SU-DHL-6 (cell line): ENCODE data around the gene VAV3.

Experiments
- H2AFZ ChIP-seq: fragments of 200-600 bp; sonication (generic); 2 replicates; pipeline ENCODE4 v1.6.1; 2014; ENCODE audit warnings: low read depth, mild to moderate bottlenecking, moderate library complexity, mixed read lengths, antibody characterized with exemption, low read length; ENCODE audit not compliant: severe bottlenecking
- H3F3A ChIP-seq: fragments of 200-600 bp; shearing (Covaris generic); 2 replicates; pipeline ENCODE4 v1.6.0; 2016; ENCODE audit warnings: antibody characterized with exemption, mild to moderate bottlenecking; ENCODE audit not compliant: insufficient read depth
- H3K27ac ChIP-seq: fragments of 200-600 bp; sonication (generic); 2 replicates; pipeline ENCODE4 v1.5.1; 2016; ENCODE audit warnings: low read depth, mild to moderate bottlenecking, low read length, moderate library complexity, mixed read lengths
- H3K27me3 ChIP-seq: fragments of 200-600 bp; sonication (generic), shearing (Covaris generic); 2 replicates; pipeline ENCODE4 v1.6.0; 2014; ENCODE audit warnings: mild to moderate bottlenecking, low read length
- H3K36me3 ChIP-seq: fragments of 200-600 bp; sonication (generic); 2 replicates; pipeline ENCODE4 v1.6.1; 2014; ENCODE audit warnings: mild to moderate bottlenecking, low read length, mixed read lengths
- H3K4me2 ChIP-seq: fragments of 300-600, 200-600 bp; shearing (Covaris generic), sonication (generic); 2 replicates; pipeline ENCODE4 v1.6.0; 2014; ENCODE audit warnings: low read length, low read depth, mild to moderate bottlenecking; ENCODE audit not compliant: poor library complexity, severe bottlenecking
- H3K4me3 ChIP-seq: fragments of 200-600 bp; sonication (generic); 2 replicates; pipeline ENCODE4 v1.5.1; 2014; ENCODE audit warnings: antibody characterized with exemption, low read length, mild to moderate bottlenecking, mixed read lengths; ENCODE audit not compliant: insufficient read depth, poor library complexity, severe bottlenecking
- H3K79me2 ChIP-seq: fragments of 200-600 bp; sonication (generic); 2 replicates; pipeline ENCODE4 v1.6.1; 2014; ENCODE audit warnings: mild to moderate bottlenecking, low read length, moderate library complexity; ENCODE audit not compliant: insufficient read depth
- H3K9ac ChIP-seq: fragments of 200-600 bp; sonication (generic); 2 replicates; pipeline ENCODE4 v1.7.0; 2014; ENCODE audit warnings: mild to moderate bottlenecking, low read length
- H3K9me2 ChIP-seq: fragments of 200-600 bp; sonication (generic); replicated peaks from 2 replicates; pipeline ENCODE4 v1.6.1; 2014; ENCODE audit warnings: low read length; ENCODE audit not compliant: insufficient read depth
- H3K9me3 ChIP-seq: fragments of 200-600 bp; sonication (generic); 2 replicates; pipeline ENCODE4 v1.6.1; 2014; ENCODE audit warnings: low read length, mixed read lengths; ENCODE audit not compliant: insufficient read depth
- H4K20me1 ChIP-seq: fragments of 200-600 bp; sonication (generic); 2 replicates; pipeline ENCODE4 v1.6.1; 2014; ENCODE audit warnings: low read depth, mild to moderate bottlenecking, antibody characterized with exemption, low read length, moderate library complexity, mixed read lengths
- EZH2phosphoT487 ChIP-seq: fragments of 200-600 bp; sonication (generic), shearing (Covaris generic); conservative IDR thresholded peaks from 2 replicates; pipeline ENCODE4 v1.6.1; 2018; ENCODE audit warnings: mild to moderate bottlenecking, antibody characterized with exemption, low read length, moderate library complexity, mixed read lengths
- TF ChIP-seq, protein P1 (sequence below): fragments of 200-600 bp; sonication (generic); IDR thresholded peaks from one replicate; pipeline ENCODE4 v1.5.1; 2017; ENCODE audit warnings: antibody characterized with exemption, mild to moderate bottlenecking, low read length, moderate library complexity; ENCODE audit not compliant: insufficient read depth, poor library complexity, severe bottlenecking

Gene VAV3

GRCh38 chr1:107544285-107544684 lies 420.7 kb downstream of the VAV3 start:
- no peaks in the 10 kb centered on the region for H3F3A ChIP-seq
- TF ChIP-seq, protein P1, sequence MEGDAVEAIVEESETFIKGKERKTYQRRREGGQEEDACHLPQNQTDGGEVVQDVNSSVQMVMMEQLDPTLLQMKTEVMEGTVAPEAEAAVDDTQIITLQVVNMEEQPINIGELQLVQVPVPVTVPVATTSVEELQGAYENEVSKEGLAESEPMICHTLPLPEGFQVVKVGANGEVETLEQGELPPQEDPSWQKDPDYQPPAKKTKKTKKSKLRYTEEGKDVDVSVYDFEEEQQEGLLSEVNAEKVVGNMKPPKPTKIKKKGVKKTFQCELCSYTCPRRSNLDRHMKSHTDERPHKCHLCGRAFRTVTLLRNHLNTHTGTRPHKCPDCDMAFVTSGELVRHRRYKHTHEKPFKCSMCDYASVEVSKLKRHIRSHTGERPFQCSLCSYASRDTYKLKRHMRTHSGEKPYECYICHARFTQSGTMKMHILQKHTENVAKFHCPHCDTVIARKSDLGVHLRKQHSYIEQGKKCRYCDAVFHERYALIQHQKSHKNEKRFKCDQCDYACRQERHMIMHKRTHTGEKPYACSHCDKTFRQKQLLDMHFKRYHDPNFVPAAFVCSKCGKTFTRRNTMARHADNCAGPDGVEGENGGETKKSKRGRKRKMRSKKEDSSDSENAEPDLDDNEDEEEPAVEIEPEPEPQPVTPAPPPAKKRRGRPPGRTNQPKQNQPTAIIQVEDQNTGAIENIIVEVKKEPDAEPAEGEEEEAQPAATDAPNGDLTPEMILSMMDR = no peak
- no peaks in the 10 kb centered on the region for H3K36me3 ChIP-seq
- H2AFZ ChIP-seq = no peak overlapping the region
- no peak overlapping the region for H3K4me2 ChIP-seq
- H3K27ac ChIP-seq = no peak overlapping the region
- H3K79me2 ChIP-seq = no peaks in the 10 kb centered on the region
- H3K4me3 ChIP-seq = no peak overlapping the region
- H3K27me3 ChIP-seq = no peaks in the 10 kb centered on the region
- no peaks in the 10 kb centered on the region for H3K9me3 ChIP-seq
- no peak overlapping the region for H3K9ac ChIP-seq
- no peaks in the 10 kb centered on the region for H3K9me2 ChIP-seq
- H4K20me1 ChIP-seq = no peaks in the 10 kb centered on the region

DNA sequence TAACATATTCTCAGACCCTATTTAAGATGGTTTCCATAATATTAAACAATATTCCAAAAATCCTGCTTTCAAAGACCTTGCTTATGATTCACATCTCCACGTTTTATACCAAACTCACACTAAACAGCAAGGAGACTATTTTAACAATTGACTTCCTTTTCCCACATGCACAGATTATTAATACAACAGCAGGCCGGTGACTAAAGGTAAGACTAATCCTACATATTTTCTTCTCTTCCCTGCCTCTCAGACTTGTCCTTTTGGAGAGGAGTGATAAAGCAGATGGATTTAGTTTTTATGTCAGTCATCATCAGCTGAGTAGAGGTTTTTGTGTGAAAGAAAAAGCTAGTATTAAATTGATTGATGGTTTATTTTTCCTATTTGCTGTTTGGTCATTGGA lies 423.6 kb downstream of the VAV3 start:
- no peaks in the 10 kb centered on the region for H3K36me3 ChIP-seq
- H4K20me1 ChIP-seq = no peaks in the 10 kb centered on the region
- no peaks in the 10 kb centered on the region for H3K27me3 ChIP-seq
- H3F3A ChIP-seq = no peaks in the 10 kb centered on the region
- no peak overlapping the region for H3K9ac ChIP-seq
- no peak overlapping the region for H3K4me3 ChIP-seq
- no peak overlapping the region for H3K4me2 ChIP-seq
- no peaks in the 10 kb centered on the region for H3K9me3 ChIP-seq
- H3K9me2 ChIP-seq = no peaks in the 10 kb centered on the region
- no peaks in the 10 kb centered on the region for H3K79me2 ChIP-seq
- TF ChIP-seq EZH2phosphoT487 = no peak
- TF ChIP-seq, protein P1 = no peak
- no peak overlapping the region for H3K27ac ChIP-seq
- no peak overlapping the region for H2AFZ ChIP-seq

- Histone ChIP-seq H3K9me2 (no peaks in the 10 kb centered on the region), H3K36me3 (no peaks in the 10 kb centered on the region), H3K4me2 (no peak overlapping the region), H3K79me2 (no peaks in the 10 kb centered on the region), H3K27me3 (no peaks in the 10 kb centered on the region), H3K9ac (no peak overlapping the region), H2AFZ (no peak overlapping the region), H3K4me3 (no peak overlapping the region), H3K27ac (no peak overlapping the region), H3F3A (no peaks in the 10 kb centered on the region), H4K20me1 (no peaks in the 10 kb centered on the region), H3K9me3 (no peaks in the 10 kb centered on the region)
- TF ChIP-seq, protein P1 = no peak
- no peak for TF ChIP-seq EZH2phosphoT487
Measured at GRCh38 chr1:107538502-107538901, 426.5 kb downstream of the VAV3 start.

GRCh38 chr1:107536266-107536665 lies 428.7 kb downstream of the VAV3 start:
- Histone ChIP-seq H3K27ac (no peak overlapping the region), H3K9ac (no peak overlapping the region), H2AFZ (no peak overlapping the region)

More at GRCh38 chr1:107536266-107536665, 428.7 kb downstream of the VAV3 start:
- TF ChIP-seq, protein P1 = no peak
- no peak overlapping the region for H3K4me3 ChIP-seq
- H3K36me3 ChIP-seq = no peaks in the 10 kb centered on the region
- H3F3A ChIP-seq = no peaks in the 10 kb centered on the region
- no peaks in the 10 kb centered on the region for H3K27me3 ChIP-seq
- H4K20me1 ChIP-seq = no peaks in the 10 kb centered on the region
- H3K9me2 ChIP-seq = no peaks in the 10 kb centered on the region
- H3K79me2 ChIP-seq = no peaks in the 10 kb centered on the region
- H3K4me2 ChIP-seq = no peak overlapping the region
- H3K9me3 ChIP-seq = no peaks in the 10 kb centered on the region
